Endothelial cell of umbilical vein (primary cell): ENCODE results near the gene BCL11B. TPM values are rescaled to one million over a fixed set of nuclear protein-coding genes. Genes with fewer than 3 reads are reported as not detected.

Experiments used
- BruUV-seq: library from RNA; stranded (reverse); fragments of 400-500 nt; replicated peaks from 2 replicates; lab custom pipeline; 2021; lab: Mats Ljungman, UMichigan
- CTCF ChIA-PET: fragments of 300-600, 350-600 bp; sonication (Branson Sonifier 250); formaldehyde crosslinking; loops from one replicate; lab custom pipeline; 2021; ENCODE audit warnings: antibody characterized with exemption, inconsistent platforms; lab: Charles Lee
- POLR2A ChIA-PET: fragments of 300-600, 350-600 bp; sonication (Branson Sonifier 250); formaldehyde crosslinking; loops from one replicate; lab custom pipeline; 2021; ENCODE audit warnings: antibody characterized with exemption, inconsistent platforms; lab: Charles Lee
- DNase-seq: peaks from one replicate; pipeline ENCODE4 v3.0.0-alpha.2; 2011; ENCODE audit warnings: low read depth, low spot score
- FAIRE-seq: peaks from 2 replicates; lab custom pipeline; 2011; peaks lifted over from hg19 to GRCh38; lab: Jason Lieb, UNC
- H2AFZ ChIP-seq: 2 replicates; pipeline ENCODE4 v1.6.0; 2012; ENCODE audit warnings: low read depth, low read length, control low read depth, inconsistent platforms
- H3K27ac ChIP-seq: 2 replicates; pipeline ENCODE4 v1.5.1; 2011; ENCODE audit warnings: low read depth, mild to moderate bottlenecking, control low read depth, low read length, moderate library complexity; ENCODE audit not compliant: insufficient read depth
- H3K27me3 ChIP-seq, 2 experiments: 2 replicates each; pipeline versions ENCODE4 v1.6.0 to v1.6.1; 2011; ENCODE audit warnings: low read length in 2 of 2, mixed read lengths in 1 of 2; ENCODE audit not compliant: control insufficient read depth in 2 of 2, insufficient read depth in 2 of 2
- H3K36me3 ChIP-seq, 2 experiments: 2 replicates in 1 of 2; 3 replicates in 1 of 2; pipeline ENCODE4 v1.5.1; 2011; ENCODE audit warnings: low read length in 2 of 2, mild to moderate bottlenecking in 1 of 2, moderate library complexity in 1 of 2; ENCODE audit not compliant: control insufficient read depth in 2 of 2, insufficient read depth in 2 of 2; ENCODE audit errors: extremely low read depth in 1 of 2
- H3K4me1 ChIP-seq: 3 replicates; pipeline ENCODE4 v1.5.1; 2011; ENCODE audit warnings: mild to moderate bottlenecking, low read length; ENCODE audit not compliant: control insufficient read depth, insufficient read depth; ENCODE audit errors: extremely low read depth
- H3K4me2 ChIP-seq: 2 replicates; pipeline ENCODE4 v1.6.1; 2011; ENCODE audit warnings: low read length, control low read depth, mixed read lengths; ENCODE audit not compliant: insufficient read depth
- H3K4me3 ChIP-seq, 3 experiments: fragments of 200-600 bp in 1 of 3; sonication (generic), shearing (Covaris generic) in 1 of 3; replicated peaks in 1 of 3; 2 replicates each; pipeline ENCODE4 v1.5.1; 2011 to 2016; ENCODE audit warnings: control low read depth in 3 of 3, low read length in 3 of 3, mild to moderate bottlenecking in 2 of 3, inconsistent platforms in 1 of 3, low read depth in 1 of 3, moderate library complexity in 1 of 3; ENCODE audit not compliant: insufficient read depth in 1 of 3
- H3K79me2 ChIP-seq: 2 replicates; pipeline ENCODE4 v1.6.0; 2012; ENCODE audit warnings: low read length, inconsistent platforms; ENCODE audit not compliant: control insufficient read depth, insufficient read depth
- H3K9ac ChIP-seq: replicated peaks from 2 replicates; pipeline ENCODE3; 2011; ENCODE audit warnings: low read length, control low read depth; ENCODE audit not compliant: insufficient read depth; ENCODE audit errors: extremely low read depth
- H3K9me1 ChIP-seq: replicated peaks from 3 replicates; pipeline ENCODE4 v1.6.0; 2011; ENCODE audit warnings: mild to moderate bottlenecking, low read length; ENCODE audit not compliant: control insufficient read depth, insufficient read depth; ENCODE audit errors: extremely low read depth
- H3K9me3 ChIP-seq: replicated peaks from 2 replicates; pipeline ENCODE4 v1.5.1; 2012; ENCODE audit warnings: low read length, inconsistent platforms; ENCODE audit not compliant: control insufficient read depth, insufficient read depth
- H4K20me1 ChIP-seq: replicated peaks from 2 replicates; pipeline ENCODE3; 2011; ENCODE audit warnings: mild to moderate bottlenecking, low read length; ENCODE audit not compliant: control insufficient read depth, insufficient read depth; ENCODE audit errors: extremely low read depth
- EZH2 ChIP-seq: IDR thresholded peaks from 2 replicates; pipeline ENCODE4 v1.6.1; 2012; ENCODE audit warnings: borderline replicate concordance, low read depth, mild to moderate bottlenecking, moderate library complexity, low read length, inconsistent platforms; ENCODE audit not compliant: severe bottlenecking
- FOS ChIP-seq: IDR thresholded peaks from 2 replicates; pipeline ENCODE4 v1.6.1; 2011; ENCODE audit warnings: mild to moderate bottlenecking, low read length, moderate library complexity, borderline replicate concordance; ENCODE audit not compliant: insufficient read depth
- GATA2 ChIP-seq: IDR thresholded peaks from 2 replicates; pipeline ENCODE4 v1.7.0; 2011; ENCODE audit warnings: low read depth, mild to moderate bottlenecking, moderate library complexity, mixed read lengths, low read length; ENCODE audit not compliant: insufficient read length, insufficient read depth
- JUN ChIP-seq: IDR thresholded peaks from 2 replicates; pipeline ENCODE4 v1.6.1; 2011; ENCODE audit warnings: borderline replicate concordance, low read depth; ENCODE audit not compliant: insufficient read length, insufficient read depth
- MYC ChIP-seq: IDR thresholded peaks from one replicate; pipeline ENCODE4 v1.6.1; 2011; ENCODE audit warnings: mild to moderate bottlenecking, low read depth, low read length
- POLR2A ChIP-seq: IDR thresholded peaks from 2 replicates; pipeline ENCODE4 v1.6.1; 2012; ENCODE audit warnings: low read depth, mild to moderate bottlenecking, control low read depth, low read length
- POLR2AphosphoS5 ChIP-seq: IDR thresholded peaks from 2 replicates; pipeline ENCODE4 v1.6.1; 2012; ENCODE audit warnings: low read depth, mild to moderate bottlenecking, control low read depth, low read length, moderate library complexity; ENCODE audit not compliant: insufficient read depth
- dilution Hi-C: fragments of 300-500 bp; cut with MboI; formaldehyde crosslinking; loops from one replicate; pipeline ENCODE4 v1.15.0; 2019; ENCODE audit warnings: low sequenced_read_pairs; ENCODE audit not compliant: extremely low pct_ligation_motif_present
- intact Hi-C: fragments of 100-400 bp; cut with micrococcal nuclease; formaldehyde crosslinking; loops from one replicate; pipeline ENCODE4 v1.10.0; 2022
- polyA plus RNA-seq, 4 experiments: library from polyadenylated mRNA; depleted of rRNA in 3 of 4; stranded (reverse) in 3 of 4; unstranded in 1 of 4; fragments of >200 nt; gene quantifications; 2 replicates each; pipeline versions ENCODE4 v1.2.1 to v1.2.3, GENCODE V29; 2011 to 2012; ENCODE audit warnings: missing spikeins in 1 of 4
- total RNA-seq: library from RNA; stranded (reverse); gene quantifications from 2 replicates; pipeline ENCODE4 v1.2.3, GENCODE V29; 2021
- TF ChIP-seq, protein P1 (sequence below): IDR thresholded peaks from 2 replicates; pipeline ENCODE4 v1.6.1; 2011; ENCODE audit not compliant: insufficient read depth, insufficient read length
- TF ChIP-seq, protein P2 (sequence below), 2 donors: IDR thresholded peaks; 1 replicate in 1 of 2; 2 replicates in 1 of 2; pipeline ENCODE4 v1.5.1; 2011; ENCODE audit warnings: low read length in 2 of 2, mild to moderate bottlenecking in 2 of 2, moderate library complexity in 2 of 2, control low read depth in 1 of 2, inconsistent platforms in 1 of 2, low read depth in 1 of 2; ENCODE audit not compliant: insufficient read depth in 1 of 2; ENCODE audit errors: extremely low read depth in 1 of 2

The BCL11B gene
- total and polyA plus RNA-seq, 2 donors (not counting 3 experiments of a cell fraction or from before 2014, with no cell fraction given): 0.03 to 0.07 TPM

DNA sequence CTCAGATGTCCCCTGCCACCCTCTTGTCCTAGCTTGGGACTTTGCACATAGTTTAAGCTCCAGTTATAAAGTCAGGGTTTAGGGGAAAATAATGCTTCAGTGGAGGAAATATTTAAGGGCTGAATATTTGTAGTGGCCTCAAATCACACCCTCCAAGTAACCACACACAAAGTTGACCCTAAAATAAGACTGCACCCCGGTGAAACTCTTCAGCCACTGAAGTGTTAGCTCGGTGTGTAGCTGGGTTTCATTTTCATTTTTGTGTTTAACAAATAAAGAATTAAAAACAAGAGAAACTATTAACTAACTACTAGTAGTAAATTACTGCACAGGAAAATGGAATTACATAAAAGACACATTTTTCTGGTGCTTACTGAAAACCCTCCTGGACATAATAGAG lies 14.8 kb upstream of the BCL11B start:
- intact Hi-C loops: no loop called here
- Histone ChIP-seq H4K20me1 (no peaks in the 10 kb centered on the region), H3K9ac (no peak overlapping the region), H3K4me2 (no peak overlapping the region), H3K79me2 (no peaks in the 10 kb centered on the region), H3K4me1 (no peaks in the 10 kb centered on the region), H3K36me3 (no peaks in the 10 kb centered on the region), H3K9me3 (no peaks in the 10 kb centered on the region), H2AFZ (no peak overlapping the region), H3K4me3 (no peak overlapping the region), H3K27me3 (no peaks in the 10 kb centered on the region), H3K27ac (no peak overlapping the region), H3K9me1 (no peaks in the 10 kb centered on the region)
- FAIRE-seq: no peak
- no peak for DNase-seq
- TF ChIP-seq POLR2AphosphoS5: no peak
- ChIA-PET CTCF (no interaction called here), POLR2A (no interaction called here)
- dilution Hi-C loops: no loop called here
- BruUV-seq: no TSS peak

DNA sequence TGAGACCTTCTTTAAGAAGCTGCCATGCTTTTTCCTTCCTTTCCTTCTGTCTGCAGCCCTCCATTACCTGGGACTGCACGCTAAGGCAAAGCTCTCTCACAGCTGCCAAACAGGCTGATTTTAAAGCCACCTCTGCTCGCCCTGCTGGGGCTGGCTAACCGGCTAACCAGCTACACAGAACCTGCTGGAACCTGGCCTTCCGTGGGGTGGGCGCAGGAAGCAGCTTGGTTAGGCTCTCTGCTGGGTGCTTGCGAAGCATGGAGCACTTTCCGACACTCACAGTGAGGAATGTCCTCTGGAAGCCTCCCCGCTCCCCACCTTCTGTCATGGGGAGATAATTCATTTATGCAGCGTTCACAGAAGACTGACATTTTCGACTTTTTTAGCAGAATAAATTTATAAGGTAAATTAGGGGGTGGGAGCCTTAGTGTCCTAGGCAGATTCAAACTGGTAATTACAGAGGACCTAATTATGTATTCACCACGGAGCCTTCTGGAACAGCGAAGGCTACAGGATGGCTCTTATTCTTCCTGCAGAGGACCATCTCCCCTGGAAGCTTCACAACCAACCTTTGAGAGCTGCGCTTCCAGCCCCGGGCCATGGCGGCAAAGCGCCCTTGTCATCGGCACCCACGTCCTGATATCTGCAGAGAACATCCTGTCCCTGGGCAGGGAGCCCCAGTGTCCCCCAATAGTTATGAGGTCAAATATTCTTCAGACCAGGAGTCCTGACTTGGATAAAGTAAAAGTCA lies 12.4 kb upstream of the BCL11B start:
- Histone ChIP-seq H3K4me2 (no peak overlapping the region), H2AFZ (no peak overlapping the region), H3K4me3 (no peak overlapping the region), H3K36me3 (no peaks in the 10 kb centered on the region), H3K9me1 (no peaks in the 10 kb centered on the region), H3K27me3 (no peaks in the 10 kb centered on the region), H3K4me1 (no peaks in the 10 kb centered on the region), H3K79me2 (no peaks in the 10 kb centered on the region), H4K20me1 (no peaks in the 10 kb centered on the region), H3K9ac (no peak overlapping the region), H3K9me3 (no peaks in the 10 kb centered on the region), H3K27ac (no peak overlapping the region)
- no TSS peak for BruUV-seq
- DNase-seq (no peak), FAIRE-seq (no peak)
- CTCF ChIA-PET: interaction anchor here (0.9 kb wide), 2 partner anchors 9 to 18 kb away, joined by 4 to 5 read pairs; no protein-coding TSS in a partner anchor
- TF ChIP-seq, protein P1, sequence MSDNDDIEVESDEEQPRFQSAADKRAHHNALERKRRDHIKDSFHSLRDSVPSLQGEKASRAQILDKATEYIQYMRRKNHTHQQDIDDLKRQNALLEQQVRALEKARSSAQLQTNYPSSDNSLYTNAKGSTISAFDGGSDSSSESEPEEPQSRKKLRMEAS: no peak
- TF ChIP-seq EZH2 (no peak), MYC (no peak), FOS (no peak), GATA2 (no peak), JUN (no peak), POLR2A (no peak), POLR2AphosphoS5 (no peak)
- TF ChIP-seq, protein P2, sequence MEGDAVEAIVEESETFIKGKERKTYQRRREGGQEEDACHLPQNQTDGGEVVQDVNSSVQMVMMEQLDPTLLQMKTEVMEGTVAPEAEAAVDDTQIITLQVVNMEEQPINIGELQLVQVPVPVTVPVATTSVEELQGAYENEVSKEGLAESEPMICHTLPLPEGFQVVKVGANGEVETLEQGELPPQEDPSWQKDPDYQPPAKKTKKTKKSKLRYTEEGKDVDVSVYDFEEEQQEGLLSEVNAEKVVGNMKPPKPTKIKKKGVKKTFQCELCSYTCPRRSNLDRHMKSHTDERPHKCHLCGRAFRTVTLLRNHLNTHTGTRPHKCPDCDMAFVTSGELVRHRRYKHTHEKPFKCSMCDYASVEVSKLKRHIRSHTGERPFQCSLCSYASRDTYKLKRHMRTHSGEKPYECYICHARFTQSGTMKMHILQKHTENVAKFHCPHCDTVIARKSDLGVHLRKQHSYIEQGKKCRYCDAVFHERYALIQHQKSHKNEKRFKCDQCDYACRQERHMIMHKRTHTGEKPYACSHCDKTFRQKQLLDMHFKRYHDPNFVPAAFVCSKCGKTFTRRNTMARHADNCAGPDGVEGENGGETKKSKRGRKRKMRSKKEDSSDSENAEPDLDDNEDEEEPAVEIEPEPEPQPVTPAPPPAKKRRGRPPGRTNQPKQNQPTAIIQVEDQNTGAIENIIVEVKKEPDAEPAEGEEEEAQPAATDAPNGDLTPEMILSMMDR (IDR thresholded peaks at IDR 0.05; ENCODE audit: extremely low read depth in 1 of 2, insufficient read depth in 1 of 2, low read depth in 1 of 2, low read length in 2 of 2): no peak
- POLR2A ChIA-PET: no interaction called here
- intact Hi-C loops (no loop called here), dilution Hi-C loops (no loop called here)
